Measurements from ENCODE around the gene CDK17. TPM values are rescaled to one million over a fixed set of nuclear protein-coding genes. Genes with fewer than 3 reads are reported as not detected.

CDK17 gene
- total and polyA plus RNA-seq, 4 donors, result 5.3 to 69.7 (median 27.7) TPM

DNA sequence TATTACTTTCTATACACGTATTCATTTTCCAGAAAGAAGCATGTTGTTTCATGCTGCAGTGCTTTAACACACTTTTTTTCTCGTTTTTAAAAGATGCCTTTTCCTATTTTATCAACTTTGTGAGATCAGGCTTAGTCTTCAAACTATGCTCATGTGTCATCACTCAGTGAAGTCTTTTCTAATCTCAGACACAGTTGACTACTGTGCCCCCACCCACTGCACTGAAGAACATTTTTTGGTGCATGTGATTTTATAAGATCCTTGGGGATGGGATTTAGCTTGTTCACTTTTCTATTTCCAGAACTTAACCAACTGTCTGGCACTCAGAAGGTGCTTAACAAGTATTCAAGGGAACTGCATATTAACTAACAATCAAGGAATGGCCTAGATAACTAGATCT is 85.5 kb downstream of the CDK17 start:
- ATAC-seq (ENCODE audit: low FRiP score), result no peak
- no peaks in the 10 kb centered on the region for H3K9me3 ChIP-seq (ENCODE audit: control insufficient read depth, low read length)
- 48 to 53% methylated on average over 2 of the region's 2 CpGs for WGBS, 2 donors
- intact Hi-C loops (cut with DNase I), result no loop called here
- peaks cover 0 to 3% of the 10 kb centered on the region in 2 donors for H3K4me1 ChIP-seq (ENCODE audit: control insufficient read depth in 1 of 2, insufficient read depth in 2 of 2, low read length in 2 of 2)
- H3K4me3 ChIP-seq (ENCODE audit: low read length in 2 of 2), result no peak overlapping the region
- H3K36me3 ChIP-seq (ENCODE audit: control insufficient read depth in 1 of 2, insufficient read depth in 2 of 2, low read length in 1 of 2), result no peaks in the 10 kb centered on the region
- no peak overlapping the region for H3K27ac ChIP-seq (ENCODE audit: low read depth in 1 of 2, low read length in 2 of 2)
- H3K27me3 ChIP-seq (ENCODE audit: control insufficient read depth in 1 of 2, insufficient read depth in 2 of 2, low read length in 1 of 2), result no peaks in the 10 kb centered on the region
- no peak for DNase-seq

DNA sequence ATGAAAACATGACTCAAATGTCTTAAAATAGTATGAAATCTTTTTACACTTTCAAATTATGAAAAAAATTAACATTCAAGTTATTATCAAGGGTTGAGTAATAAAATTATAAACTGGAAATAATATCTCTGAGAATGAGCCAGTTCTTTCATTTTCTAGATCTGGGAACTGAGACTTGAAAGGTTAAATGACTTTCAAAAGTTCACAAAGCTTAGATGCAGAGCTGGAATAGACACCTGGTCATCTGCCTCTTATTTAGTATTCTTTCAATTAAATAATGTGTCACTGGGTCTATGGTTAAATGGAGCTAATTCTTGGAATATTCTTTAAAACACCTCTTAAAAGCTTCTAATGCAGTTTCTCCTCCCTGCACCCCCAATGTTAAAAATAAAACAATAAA is 86.6 kb downstream of the CDK17 start:
- Histone ChIP-seq H3K4me3 (ENCODE audit: low read length in 2 of 2) (no peak overlapping the region), H3K27ac (ENCODE audit: low read depth in 1 of 2, low read length in 2 of 2) (no peak overlapping the region), H3K4me1 (ENCODE audit: control insufficient read depth in 1 of 2, insufficient read depth in 2 of 2, low read length in 2 of 2) (peaks cover 0 to 3% of the 10 kb centered on the region in 2 donors), H3K27me3 (ENCODE audit: control insufficient read depth in 1 of 2, insufficient read depth in 2 of 2, low read length in 1 of 2) (no peaks in the 10 kb centered on the region), H3K36me3 (ENCODE audit: control insufficient read depth in 1 of 2, insufficient read depth in 2 of 2, low read length in 1 of 2) (no peaks in the 10 kb centered on the region), H3K9me3 (ENCODE audit: control insufficient read depth, low read length) (no peaks in the 10 kb centered on the region)
- ATAC-seq (ENCODE audit: low FRiP score) (no peak), DNase-seq (no peak)
- intact Hi-C loops (cut with DNase I), result no loop called here

DNA sequence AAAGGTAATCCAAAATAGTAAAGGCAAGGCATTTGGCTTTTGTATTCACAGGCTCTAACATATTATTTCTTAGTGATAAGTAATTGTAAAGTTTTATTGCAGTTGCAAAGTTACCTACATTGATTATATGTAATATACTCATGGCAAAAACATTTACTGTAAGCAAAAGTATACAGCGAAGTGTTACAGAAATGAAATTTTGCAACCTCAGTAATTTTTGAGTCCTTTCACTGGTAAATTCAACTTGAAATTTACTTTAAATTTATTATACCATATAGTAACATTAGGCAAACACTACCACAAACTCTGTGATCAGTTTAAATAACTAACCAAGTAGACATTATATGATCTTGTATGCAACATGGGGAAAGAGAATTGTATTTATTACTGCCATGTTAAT is 89.0 kb downstream of the CDK17 start:
- Histone ChIP-seq H3K27me3 (ENCODE audit: control insufficient read depth in 1 of 2, insufficient read depth in 2 of 2, low read length in 1 of 2) (no peaks in the 10 kb centered on the region), H3K4me1 (ENCODE audit: control insufficient read depth in 1 of 2, insufficient read depth in 2 of 2, low read length in 2 of 2) (peaks cover 0 to 3% of the 10 kb centered on the region in 2 donors), H3K27ac (ENCODE audit: low read depth in 1 of 2, low read length in 2 of 2) (no peak overlapping the region), H3K9me3 (ENCODE audit: control insufficient read depth, low read length) (no peaks in the 10 kb centered on the region), H3K4me3 (ENCODE audit: low read length in 2 of 2) (no peak overlapping the region), H3K36me3 (ENCODE audit: control insufficient read depth in 1 of 2, insufficient read depth in 2 of 2, low read length in 1 of 2) (no peaks in the 10 kb centered on the region)
- DNase-seq, result no peak
- no peak for ATAC-seq (ENCODE audit: low FRiP score)
- intact Hi-C loops (cut with DNase I), result no loop called here
- 98 to 100% methylated on average over 1 of the region's 1 CpG for WGBS, 2 donors

DNA sequence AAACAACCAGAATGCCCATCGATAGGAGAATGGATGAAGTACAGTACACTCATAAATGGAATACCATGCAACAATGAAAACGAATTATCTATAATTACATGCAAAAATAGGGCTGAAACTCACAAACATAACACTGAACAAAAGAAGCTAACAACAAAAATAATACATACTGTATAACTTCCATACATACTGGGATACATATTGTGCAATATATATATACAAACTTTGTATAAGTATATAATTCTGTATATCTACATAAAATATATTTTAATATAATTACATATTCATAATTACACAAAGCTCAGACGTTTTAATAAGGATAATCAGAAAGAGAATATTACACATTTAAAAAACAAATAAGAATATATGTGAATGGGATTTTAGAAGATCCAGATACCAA is 90.2 kb downstream of the CDK17 start:
- H3K4me1 ChIP-seq (ENCODE audit: control insufficient read depth in 1 of 2, insufficient read depth in 2 of 2, low read length in 2 of 2), result peaks cover 0 to 3% of the 10 kb centered on the region in 2 donors
- 94 to 95% methylated on average over 3 of the region's 3 CpGs for WGBS, 2 donors
- intact Hi-C loops (cut with DNase I), result no loop called here
- H3K27ac ChIP-seq (ENCODE audit: low read depth in 1 of 2, low read length in 2 of 2), result no peak overlapping the region
- no peaks in the 10 kb centered on the region for H3K36me3 ChIP-seq (ENCODE audit: control insufficient read depth in 1 of 2, insufficient read depth in 2 of 2, low read length in 1 of 2)
- H3K27me3 ChIP-seq (ENCODE audit: control insufficient read depth in 1 of 2, insufficient read depth in 2 of 2, low read length in 1 of 2), result no peaks in the 10 kb centered on the region
- DNase-seq, result no peak
- no peak for ATAC-seq (ENCODE audit: low FRiP score)
- no peak overlapping the region for H3K4me3 ChIP-seq (ENCODE audit: low read length in 2 of 2)
- no peaks in the 10 kb centered on the region for H3K9me3 ChIP-seq (ENCODE audit: control insufficient read depth, low read length)

DNA sequence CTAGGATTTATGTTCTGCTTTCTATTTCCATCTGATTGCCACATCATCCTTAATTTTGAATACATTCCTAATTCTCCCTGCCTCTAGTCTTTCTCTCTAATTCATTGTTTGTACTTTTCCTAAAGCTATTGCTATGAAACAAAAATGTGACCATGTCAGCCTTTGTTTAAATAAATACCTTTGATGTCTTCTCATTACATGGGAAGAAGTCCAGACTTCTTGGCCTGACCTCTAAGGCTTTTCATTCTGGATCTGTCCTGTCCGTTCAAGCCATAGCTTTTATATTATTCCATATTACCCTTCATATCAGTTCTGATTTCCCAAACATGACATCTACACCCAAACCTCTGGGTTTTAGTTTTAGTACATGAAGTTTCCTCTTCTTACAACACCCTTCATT is 91.4 kb downstream of the CDK17 start:
- Histone ChIP-seq H3K27ac (ENCODE audit: low read depth in 1 of 2, low read length in 2 of 2) (no peak overlapping the region), H3K4me1 (ENCODE audit: control insufficient read depth in 1 of 2, insufficient read depth in 2 of 2, low read length in 2 of 2) (no peaks in the 10 kb centered on the region), H3K9me3 (ENCODE audit: control insufficient read depth, low read length) (no peaks in the 10 kb centered on the region), H3K36me3 (ENCODE audit: control insufficient read depth in 1 of 2, insufficient read depth in 2 of 2, low read length in 1 of 2) (no peaks in the 10 kb centered on the region), H3K27me3 (ENCODE audit: control insufficient read depth in 1 of 2, insufficient read depth in 2 of 2, low read length in 1 of 2) (no peaks in the 10 kb centered on the region), H3K4me3 (ENCODE audit: low read length in 2 of 2) (no peak overlapping the region)
- DNase-seq (no peak), ATAC-seq (ENCODE audit: low FRiP score) (no peak)
- intact Hi-C loops (cut with DNase I), result no loop called here
- WGBS, 2 donors, result 58 to 66% methylated on average over 1 of the region's 1 CpG

DNA sequence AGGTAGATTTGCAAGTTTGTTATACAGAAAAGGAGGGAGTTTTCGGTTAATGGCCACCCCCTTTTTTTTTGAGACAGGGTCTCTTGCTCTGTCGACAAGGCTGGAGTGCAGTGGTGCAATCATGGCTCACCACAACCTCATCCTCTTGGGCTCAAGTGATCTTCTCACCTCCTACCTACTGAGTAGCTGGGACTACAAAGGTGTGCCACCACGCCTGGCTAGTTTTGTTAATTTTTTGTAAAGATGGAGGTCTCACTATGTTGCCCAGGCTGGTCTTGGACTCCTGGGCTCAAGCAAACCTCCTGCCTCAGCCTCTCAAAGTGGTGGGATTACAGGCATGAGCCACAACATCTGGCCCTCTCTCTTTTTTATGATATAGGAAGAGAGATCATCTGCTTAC is 94.6 kb downstream of the CDK17 start:
- intact Hi-C loops (cut with DNase I), result no loop called here
- 93 to 95% methylated on average over 3 of the region's 3 CpGs for WGBS, 2 donors
- no peaks in the 10 kb centered on the region for H3K27me3 ChIP-seq (ENCODE audit: control insufficient read depth in 1 of 2, insufficient read depth in 2 of 2, low read length in 1 of 2)

DNA sequence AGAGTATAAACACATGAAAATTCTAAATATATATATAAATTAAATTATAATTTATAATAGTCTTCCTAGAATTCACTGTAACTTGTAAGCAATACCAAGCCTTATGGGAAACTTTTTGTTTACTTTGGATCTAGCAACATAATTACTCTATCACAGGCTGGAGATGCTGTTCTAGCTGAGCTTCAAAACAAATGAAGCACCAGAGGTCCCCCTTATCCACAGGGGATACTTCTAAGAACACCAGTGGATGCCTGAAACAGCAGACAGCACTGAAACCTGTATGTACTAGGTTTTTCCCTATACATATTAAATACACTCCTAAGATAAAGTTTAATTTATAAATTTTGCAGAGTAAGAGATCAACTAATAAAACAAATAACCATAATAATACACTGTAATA is 96.6 kb downstream of the CDK17 start:
- no peak for ATAC-seq (ENCODE audit: low FRiP score)
- no peak overlapping the region for H3K27ac ChIP-seq (ENCODE audit: low read depth in 1 of 2, low read length in 2 of 2)
- no peaks in the 10 kb centered on the region for H3K9me3 ChIP-seq (ENCODE audit: control insufficient read depth, low read length)
- no peaks in the 10 kb centered on the region for H3K4me1 ChIP-seq (ENCODE audit: control insufficient read depth in 1 of 2, insufficient read depth in 2 of 2, low read length in 2 of 2)
- DNase-seq, result no peak
- intact Hi-C loops (cut with DNase I), result no loop called here
- no peak overlapping the region for H3K4me3 ChIP-seq (ENCODE audit: low read length in 2 of 2)
- no peaks in the 10 kb centered on the region for H3K27me3 ChIP-seq (ENCODE audit: control insufficient read depth in 1 of 2, insufficient read depth in 2 of 2, low read length in 1 of 2)
- H3K36me3 ChIP-seq (ENCODE audit: control insufficient read depth in 1 of 2, insufficient read depth in 2 of 2, low read length in 1 of 2), result no peaks in the 10 kb centered on the region

More for the DNA sequence above, 94.6 kb downstream of the CDK17 start:
- Histone ChIP-seq H3K4me3 (ENCODE audit: low read length in 2 of 2) (no peak overlapping the region), H3K27ac (ENCODE audit: low read depth in 1 of 2, low read length in 2 of 2) (no peak overlapping the region), H3K9me3 (ENCODE audit: control insufficient read depth, low read length) (no peaks in the 10 kb centered on the region), H3K36me3 (ENCODE audit: control insufficient read depth in 1 of 2, insufficient read depth in 2 of 2, low read length in 1 of 2) (no peaks in the 10 kb centered on the region), H3K4me1 (ENCODE audit: control insufficient read depth in 1 of 2, insufficient read depth in 2 of 2, low read length in 2 of 2) (no peaks in the 10 kb centered on the region)
- ATAC-seq (ENCODE audit: low FRiP score), result no peak
- no peak for DNase-seq

DNA sequence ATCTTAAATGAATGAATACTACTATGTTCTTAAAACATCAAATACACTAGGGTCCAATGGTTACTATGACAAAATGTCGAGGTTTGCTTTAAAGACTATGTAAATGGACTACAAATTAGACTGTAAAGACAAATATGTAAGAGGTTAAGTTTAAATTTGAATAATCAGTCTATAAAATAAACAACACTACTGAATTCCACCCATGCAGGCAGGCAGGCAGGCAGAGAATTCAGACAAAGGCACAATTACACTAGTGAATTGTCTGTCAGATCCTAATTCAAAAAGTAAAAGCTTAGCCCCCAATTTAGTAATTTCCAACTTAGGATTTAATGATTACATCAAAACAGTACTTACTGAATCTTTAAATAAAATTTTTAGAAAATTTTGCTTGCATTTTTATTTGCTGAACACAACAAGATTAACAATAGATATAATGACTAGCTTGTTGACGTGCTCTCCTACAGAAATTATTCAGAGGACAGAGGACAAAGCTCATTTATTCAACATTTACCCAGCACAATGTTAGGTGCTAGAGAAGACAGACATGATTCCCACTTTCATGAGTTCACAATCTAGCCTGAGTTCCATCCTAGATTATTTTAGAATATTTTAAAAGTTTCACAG is 97.4 kb downstream of the CDK17 start:
- intact Hi-C loops (cut with DNase I), result no loop called here
- ATAC-seq (ENCODE audit: low FRiP score), result no peak
- Histone ChIP-seq H3K27ac (ENCODE audit: low read depth in 1 of 2, low read length in 2 of 2) (no peak overlapping the region), H3K36me3 (ENCODE audit: control insufficient read depth in 1 of 2, insufficient read depth in 2 of 2, low read length in 1 of 2) (no peaks in the 10 kb centered on the region), H3K27me3 (ENCODE audit: control insufficient read depth in 1 of 2, insufficient read depth in 2 of 2, low read length in 1 of 2) (no peaks in the 10 kb centered on the region), H3K4me1 (ENCODE audit: control insufficient read depth in 1 of 2, insufficient read depth in 2 of 2, low read length in 2 of 2) (no peaks in the 10 kb centered on the region), H3K4me3 (ENCODE audit: low read length in 2 of 2) (no peak overlapping the region), H3K9me3 (ENCODE audit: control insufficient read depth, low read length) (no peaks in the 10 kb centered on the region)
- WGBS, 2 donors, result 85 to 86% methylated on average over 2 of the region's 2 CpGs
- no peak for DNase-seq

DNA sequence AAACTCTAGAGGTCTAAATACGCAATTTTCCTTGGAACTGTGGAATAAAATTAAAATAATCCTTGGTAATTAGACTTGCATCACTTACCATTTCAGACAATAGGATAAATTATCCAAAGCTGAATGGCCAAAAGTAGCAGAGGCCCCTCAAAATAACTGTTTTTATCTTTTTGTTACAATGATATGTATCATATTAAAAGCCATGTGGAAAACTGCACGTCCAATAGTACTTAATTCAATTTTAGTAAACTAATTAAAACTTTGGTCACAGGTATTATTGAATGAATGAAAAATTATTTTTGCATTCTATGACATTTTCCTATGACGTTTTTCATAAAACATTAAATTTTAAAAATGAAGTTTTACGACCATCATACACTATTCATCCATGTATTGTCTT is 98.5 kb downstream of the CDK17 start:
- H3K27ac ChIP-seq (ENCODE audit: low read depth in 1 of 2, low read length in 2 of 2), result no peak overlapping the region

More for the DNA sequence above, 98.5 kb downstream of the CDK17 start:
- ATAC-seq (ENCODE audit: low FRiP score), result no peak
- intact Hi-C loops (cut with DNase I), result no loop called here
- WGBS, 2 donors, result 93 to 95% methylated on average over 4 of the region's 4 CpGs
- Histone ChIP-seq H3K9me3 (ENCODE audit: control insufficient read depth, low read length) (no peaks in the 10 kb centered on the region), H3K4me3 (ENCODE audit: low read length in 2 of 2) (no peak overlapping the region), H3K27me3 (ENCODE audit: control insufficient read depth in 1 of 2, insufficient read depth in 2 of 2, low read length in 1 of 2) (no peaks in the 10 kb centered on the region), H3K36me3 (ENCODE audit: control insufficient read depth in 1 of 2, insufficient read depth in 2 of 2, low read length in 1 of 2) (no peaks in the 10 kb centered on the region), H3K4me1 (ENCODE audit: control insufficient read depth in 1 of 2, insufficient read depth in 2 of 2, low read length in 2 of 2) (no peaks in the 10 kb centered on the region)
- no peak for DNase-seq
